ENCODE results near the gene DOCK11.

- TF ChIP-seq CTCF (IDR thresholded peaks at IDR 0.05; ENCODE audit: borderline replicate concordance, extremely low read depth, low read length, poor library complexity, severe bottlenecking) (no peak), EZH2 (IDR thresholded peaks at IDR 0.05; ENCODE audit: borderline replicate concordance, low read depth, low read length, severe bottlenecking) (no peak)
Measured at GRCh38 chrX:118675326-118675965, 179.8 kb downstream of the DOCK11 start.

Data from DND-41 (cell line).